ENCODE results near the gene EML4.

- TF ChIP-seq EZH2 (IDR thresholded peaks at IDR 0.05; ENCODE audit: borderline replicate concordance, control insufficient read depth, low read depth, low read length) = no peak
- no peak for TF ChIP-seq ATF3 (IDR thresholded peaks at IDR 0.05; ENCODE audit: borderline replicate concordance, extremely low read depth, low read depth, low read length)
- TF ChIP-seq, protein P1, sequence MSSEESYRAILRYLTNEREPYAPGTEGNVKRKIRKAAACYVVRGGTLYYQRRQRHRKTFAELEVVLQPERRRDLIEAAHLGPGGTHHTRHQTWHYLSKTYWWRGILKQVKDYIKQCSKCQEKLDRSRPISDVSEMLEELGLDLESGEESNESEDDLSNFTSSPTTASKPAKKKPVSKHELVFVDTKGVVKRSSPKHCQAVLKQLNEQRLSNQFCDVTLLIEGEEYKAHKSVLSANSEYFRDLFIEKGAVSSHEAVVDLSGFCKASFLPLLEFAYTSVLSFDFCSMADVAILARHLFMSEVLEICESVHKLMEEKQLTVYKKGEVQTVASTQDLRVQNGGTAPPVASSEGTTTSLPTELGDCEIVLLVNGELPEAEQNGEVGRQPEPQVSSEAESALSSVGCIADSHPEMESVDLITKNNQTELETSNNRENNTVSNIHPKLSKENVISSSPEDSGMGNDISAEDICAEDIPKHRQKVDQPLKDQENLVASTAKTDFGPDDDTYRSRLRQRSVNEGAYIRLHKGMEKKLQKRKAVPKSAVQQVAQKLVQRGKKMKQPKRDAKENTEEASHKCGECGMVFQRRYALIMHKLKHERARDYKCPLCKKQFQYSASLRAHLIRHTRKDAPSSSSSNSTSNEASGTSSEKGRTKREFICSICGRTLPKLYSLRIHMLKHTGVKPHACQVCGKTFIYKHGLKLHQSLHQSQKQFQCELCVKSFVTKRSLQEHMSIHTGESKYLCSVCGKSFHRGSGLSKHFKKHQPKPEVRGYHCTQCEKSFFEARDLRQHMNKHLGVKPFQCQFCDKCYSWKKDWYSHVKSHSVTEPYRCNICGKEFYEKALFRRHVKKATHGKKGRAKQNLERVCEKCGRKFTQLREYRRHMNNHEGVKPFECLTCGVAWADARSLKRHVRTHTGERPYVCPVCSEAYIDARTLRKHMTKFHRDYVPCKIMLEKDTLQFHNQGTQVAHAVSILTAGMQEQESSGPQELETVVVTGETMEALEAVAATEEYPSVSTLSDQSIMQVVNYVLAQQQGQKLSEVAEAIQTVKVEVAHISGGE (CRISPR knock-in tag; IDR thresholded peaks at IDR 0.05) = no peak
- TF ChIP-seq, protein P2, sequence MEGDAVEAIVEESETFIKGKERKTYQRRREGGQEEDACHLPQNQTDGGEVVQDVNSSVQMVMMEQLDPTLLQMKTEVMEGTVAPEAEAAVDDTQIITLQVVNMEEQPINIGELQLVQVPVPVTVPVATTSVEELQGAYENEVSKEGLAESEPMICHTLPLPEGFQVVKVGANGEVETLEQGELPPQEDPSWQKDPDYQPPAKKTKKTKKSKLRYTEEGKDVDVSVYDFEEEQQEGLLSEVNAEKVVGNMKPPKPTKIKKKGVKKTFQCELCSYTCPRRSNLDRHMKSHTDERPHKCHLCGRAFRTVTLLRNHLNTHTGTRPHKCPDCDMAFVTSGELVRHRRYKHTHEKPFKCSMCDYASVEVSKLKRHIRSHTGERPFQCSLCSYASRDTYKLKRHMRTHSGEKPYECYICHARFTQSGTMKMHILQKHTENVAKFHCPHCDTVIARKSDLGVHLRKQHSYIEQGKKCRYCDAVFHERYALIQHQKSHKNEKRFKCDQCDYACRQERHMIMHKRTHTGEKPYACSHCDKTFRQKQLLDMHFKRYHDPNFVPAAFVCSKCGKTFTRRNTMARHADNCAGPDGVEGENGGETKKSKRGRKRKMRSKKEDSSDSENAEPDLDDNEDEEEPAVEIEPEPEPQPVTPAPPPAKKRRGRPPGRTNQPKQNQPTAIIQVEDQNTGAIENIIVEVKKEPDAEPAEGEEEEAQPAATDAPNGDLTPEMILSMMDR (IDR thresholded peaks at IDR 0.05 in 2 of 3, conservative IDR thresholded peaks at IDR 0.05 in 1 of 3; ENCODE audit: control insufficient read depth in 2 of 3, extremely low read depth in 1 of 3, insufficient read depth in 1 of 3, low read depth in 3 of 3, low read length in 3 of 3) = no peak
- no peak for TF ChIP-seq TAF1 (IDR thresholded peaks at IDR 0.05; ENCODE audit: borderline replicate concordance, low read depth, low read length)
- no peak for TF ChIP-seq FOXK2 (IDR thresholded peaks at IDR 0.05)
- TF ChIP-seq POLR2A (IDR thresholded peaks at IDR 0.05; ENCODE audit: low read depth, low read length) = no peak
- no peak for TF ChIP-seq ELK1 (IDR thresholded peaks at IDR 0.05; ENCODE audit: low read depth, low read length)
- no peak for TF ChIP-seq MTA2 (IDR thresholded peaks at IDR 0.05; ENCODE audit: low read depth)
- TF ChIP-seq YBX1 (IDR thresholded peaks at IDR 0.05) = no peak
- TF ChIP-seq ZBED1 (IDR thresholded peaks at IDR 0.05; ENCODE audit: borderline replicate concordance) = no peak
- no peak for TF ChIP-seq MXI1 (IDR thresholded peaks at IDR 0.05; ENCODE audit: low read depth, low read length)
These were observed 3.4 kb downstream of the EML4 start for GRCh38 chr2:42172566-42172965.
